GM06990 (cell line): ENCODE results near the gene PAQR7.

Experiments
- DNase-seq: peaks from one replicate; pipeline ENCODE4 v3.0.0-alpha.2; 2011; ENCODE audit not compliant: insufficient read length; ENCODE audit errors: extremely low read depth
- H3K27me3 ChIP-seq: replicated peaks from 2 replicates; pipeline ENCODE4 v1.6.0; 2011; ENCODE audit warnings: low read length; ENCODE audit not compliant: control insufficient read depth, insufficient read depth
- H3K36me3 ChIP-seq: 2 replicates; pipeline ENCODE4 v1.5.1; 2011; ENCODE audit warnings: low read length; ENCODE audit not compliant: control insufficient read depth, insufficient read depth
- H3K4me3 ChIP-seq: replicated peaks from 2 replicates; pipeline ENCODE4 v1.5.1; 2011; ENCODE audit warnings: low read depth, mild to moderate bottlenecking, control low read depth, low read length
- TF ChIP-seq, protein P1 (sequence below): IDR thresholded peaks from 2 replicates; pipeline ENCODE4 v1.5.1; 2011; ENCODE audit warnings: low read length, control low read depth, mild to moderate bottlenecking, inconsistent platforms; ENCODE audit not compliant: insufficient read depth, poor library complexity, severe bottlenecking

PAQR7 gene

DNA sequence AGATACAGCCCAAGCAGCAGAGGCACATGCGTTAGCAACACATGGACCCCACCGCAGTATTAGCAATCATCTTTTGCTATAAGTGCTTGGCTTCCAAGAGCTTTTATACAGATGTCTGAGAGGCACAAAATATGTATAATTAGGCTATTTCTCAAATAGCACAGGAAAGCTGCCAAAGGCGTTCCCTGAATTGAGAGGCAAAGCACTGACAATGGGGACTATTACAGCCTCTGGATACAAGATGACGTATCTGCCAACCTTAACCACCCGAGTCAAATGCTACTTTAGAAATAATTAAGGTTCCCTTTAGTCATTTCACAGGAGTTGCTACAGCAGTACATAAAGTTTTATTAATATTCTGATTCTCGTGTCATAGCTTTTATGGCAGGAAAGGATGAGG lies 24.3 kb upstream of the PAQR7 start:
- TF ChIP-seq, protein P1, sequence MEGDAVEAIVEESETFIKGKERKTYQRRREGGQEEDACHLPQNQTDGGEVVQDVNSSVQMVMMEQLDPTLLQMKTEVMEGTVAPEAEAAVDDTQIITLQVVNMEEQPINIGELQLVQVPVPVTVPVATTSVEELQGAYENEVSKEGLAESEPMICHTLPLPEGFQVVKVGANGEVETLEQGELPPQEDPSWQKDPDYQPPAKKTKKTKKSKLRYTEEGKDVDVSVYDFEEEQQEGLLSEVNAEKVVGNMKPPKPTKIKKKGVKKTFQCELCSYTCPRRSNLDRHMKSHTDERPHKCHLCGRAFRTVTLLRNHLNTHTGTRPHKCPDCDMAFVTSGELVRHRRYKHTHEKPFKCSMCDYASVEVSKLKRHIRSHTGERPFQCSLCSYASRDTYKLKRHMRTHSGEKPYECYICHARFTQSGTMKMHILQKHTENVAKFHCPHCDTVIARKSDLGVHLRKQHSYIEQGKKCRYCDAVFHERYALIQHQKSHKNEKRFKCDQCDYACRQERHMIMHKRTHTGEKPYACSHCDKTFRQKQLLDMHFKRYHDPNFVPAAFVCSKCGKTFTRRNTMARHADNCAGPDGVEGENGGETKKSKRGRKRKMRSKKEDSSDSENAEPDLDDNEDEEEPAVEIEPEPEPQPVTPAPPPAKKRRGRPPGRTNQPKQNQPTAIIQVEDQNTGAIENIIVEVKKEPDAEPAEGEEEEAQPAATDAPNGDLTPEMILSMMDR: no peak
- H3K4me3 ChIP-seq: no peak overlapping the region
- H3K36me3 ChIP-seq: peaks cover 6% of the 10 kb centered on the region
- no peak for DNase-seq
- no peaks in the 10 kb centered on the region for H3K27me3 ChIP-seq

DNA sequence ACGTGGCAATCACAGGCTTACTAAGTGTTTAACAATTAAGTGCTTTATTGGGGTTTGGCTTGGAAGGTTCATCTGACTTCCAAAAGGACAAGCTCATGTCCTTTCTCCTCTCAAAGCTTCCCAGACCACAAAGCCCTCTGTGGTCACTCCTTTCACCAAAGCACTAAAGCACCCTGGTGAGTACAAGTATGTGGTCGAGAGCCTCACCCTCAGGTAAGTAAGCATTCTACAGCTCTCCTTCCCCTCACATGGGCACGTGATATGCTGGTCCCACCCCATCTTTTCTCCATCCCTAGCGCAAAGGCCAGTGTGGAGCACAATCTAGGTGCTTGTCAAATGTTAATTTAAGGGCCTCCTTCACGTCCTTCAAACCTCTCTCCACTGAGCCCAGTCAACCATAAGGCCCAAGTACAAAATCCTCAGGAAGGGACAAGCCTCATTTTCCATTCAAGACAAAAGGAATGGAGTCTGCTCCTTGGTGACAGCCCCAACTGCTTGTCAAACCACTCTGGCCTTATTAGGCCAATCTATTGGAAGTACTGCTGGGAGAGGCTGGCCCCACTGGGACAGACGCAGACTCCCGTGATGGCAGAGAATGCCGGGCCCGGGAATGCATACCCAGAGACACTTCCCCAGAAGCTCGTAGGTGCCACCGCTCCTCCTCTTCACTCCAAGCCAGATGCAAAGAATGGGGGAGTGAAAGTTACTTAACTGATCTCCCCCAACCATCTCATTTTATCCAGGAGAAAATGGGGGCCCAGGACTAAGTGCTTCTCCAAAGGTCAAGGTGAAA lies 22.9 kb upstream of the PAQR7 start:
- no peak overlapping the region for H3K4me3 ChIP-seq
- H3K27me3 ChIP-seq: no peaks in the 10 kb centered on the region
- peaks cover 6% of the 10 kb centered on the region for H3K36me3 ChIP-seq
- TF ChIP-seq, protein P1: no peak
- no peak for DNase-seq

- no peak for DNase-seq
- H3K27me3 ChIP-seq: no peaks in the 10 kb centered on the region
- no peak overlapping the region for H3K4me3 ChIP-seq
- peaks cover 6% of the 10 kb centered on the region for H3K36me3 ChIP-seq
- TF ChIP-seq, protein P1: no peak
Observed at GRCh38 chr1:25897754-25898153, 22.2 kb upstream of the PAQR7 start.

DNA sequence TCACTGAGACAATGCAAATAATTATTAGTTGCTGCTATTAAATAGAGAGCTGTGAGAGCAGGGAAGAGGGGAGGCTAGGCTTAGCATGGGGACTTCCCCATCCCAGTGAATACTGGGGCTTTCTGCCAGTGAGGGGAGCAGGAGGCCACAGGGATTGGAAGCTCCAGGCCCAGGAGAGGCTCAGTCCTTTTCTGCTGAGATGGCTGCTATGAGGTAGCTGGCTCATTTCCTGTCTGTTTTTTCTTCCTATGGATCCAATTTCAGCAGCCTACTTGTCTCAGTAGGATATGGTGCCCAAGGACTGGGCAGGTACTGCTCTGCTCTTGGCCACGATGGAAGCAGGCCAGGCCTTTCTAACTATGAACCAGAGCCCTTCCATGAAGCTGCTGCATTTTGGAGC lies 20.8 kb upstream of the PAQR7 start:
- H3K27me3 ChIP-seq: no peaks in the 10 kb centered on the region

GRCh38 chr1:25895365-25895990 lies 20.0 kb upstream of the PAQR7 start:
- TF ChIP-seq, protein P1: peak; percentile 95
- Histone ChIP-seq H3K36me3 (peaks cover 2% of the 10 kb centered on the region), H3K27me3 (no peaks in the 10 kb centered on the region), H3K4me3 (no peak overlapping the region)
- DNase-seq: peak; percentile 87

More for the DNA sequence above, 20.8 kb upstream of the PAQR7 start:
- H3K4me3 ChIP-seq: no peak overlapping the region
- TF ChIP-seq, protein P1: no peak
- no peak for DNase-seq
- H3K36me3 ChIP-seq: peaks cover 2% of the 10 kb centered on the region
